Pancreas (tissue), 10 donors: ENCODE results near the gene STRIP2. TPM values are rescaled to one million over a fixed set of nuclear protein-coding genes. Genes with fewer than 3 reads are reported as not detected.
"Not testable (repeated sequence)": the region's sequence is repeated elsewhere in the genome, so short reads cannot be mapped to it uniquely, and the experiment has no call there.

Source experiments
- ATAC-seq, 4 donors: fragments of 200-7000 bp; cut with Tn5 transposase; one replicate each; pipeline versions ENCODE4 v1.8.0 to v1.9.1; 2020; ENCODE audit warnings: mild to moderate bottlenecking in 4 of 4, moderate library complexity in 4 of 4
- DNase-seq, 6 donors: peaks; one replicate each; pipeline ENCODE4 v3.0.0-alpha.2; 2020
- FAIRE-seq: peaks from 2 replicates; lab custom pipeline; 2012; peaks lifted over from hg19 to GRCh38; lab: Jason Lieb, UNC
- H3K27ac ChIP-seq, 4 donors: fragments of 200-600 bp; sonication (generic); 1 replicate in 3 of 4; 2 replicates in 1 of 4; pipeline versions ENCODE4 v1.5.0 to v1.8.0; 2020
- H3K27me3 ChIP-seq, 4 donors: fragments of 200-600 bp; one replicate each; pipeline ENCODE4 v1.8.0; 2021
- H3K36me3 ChIP-seq, 3 donors: fragments of 200-600 bp; sonication (generic) in 1 of 3; one replicate each; pipeline versions ENCODE4 v1.5.0 to v1.8.0; 2020 to 2021
- H3K4me1 ChIP-seq, 3 donors: fragments of 200-600 bp; one replicate each; pipeline ENCODE4 v1.8.0; 2021
- H3K4me3 ChIP-seq, 4 donors: fragments of 200-600 bp; sonication (generic) in 2 of 4; one replicate each; pipeline versions ENCODE4 v1.5.0 to v1.8.0; 2020 to 2021
- H3K9me3 ChIP-seq, 4 donors: fragments of 200-600 bp; one replicate each; pipeline ENCODE4 v1.8.0; 2021
- WGBS, 2 donors: extraction: QIAGEN DNeasy Blood & Tissue Kit; methylation state at CpG; one replicate each; pipeline ENCODE4 v1.1.7; 2013; 5-methylcytosine and 5-hydroxymethylcytosine counted together
- intact Hi-C, 3 donors: fragments of 100-400 bp; cut with DNase I; formaldehyde crosslinking; loops; one replicate each; pipeline versions ENCODE4 v1.11.1 to v1.14.2; 2022
- polyA plus RNA-seq, 2 donors: library from polyadenylated mRNA; stranded (reverse); fragments of 200-250 nt; gene quantifications; one replicate each; pipeline ENCODE4 v1.2.3, GENCODE V29; 2013
- total RNA-seq, 6 donors: library from RNA; stranded (reverse); fragmentation: NEBNext Ultra II Directional in 4 of 6; extraction: Animal tissue kit (Norgen Biotek cat#: 25700) in 4 of 6; gene quantifications; one replicate each; pipeline versions ENCODE4 v1.2.1 to v1.2.4, GENCODE V29; 2021 to 2023
- TF ChIP-seq, protein P1 (sequence below), 4 donors: fragments of 200-600 bp; sonication (generic) in 3 of 4; IDR thresholded peaks; one replicate each; pipeline versions ENCODE4 v1.5.0 to v1.8.0; 2021; ENCODE audit warnings: antibody characterized with exemption in 4 of 4
- donor health status: healthy with polysubstance abuse.
- donor health status: DM: no; HTN: no; CAD: no; lungs with moderate emphysema.
- donor health status: DM: no; HTN: no; CAD: no.
- donor health status: control.
- donor health status: control.
- donor health status: Bipolar disorder and iron deficiency.
- donor health status: DM: yes; HTN: yes; CAD: no.
- donor health status: DM: no; HTN: no; CAD: no.
- donor health status: DM: no; HTN: no; CAD: no.
- donor health status: DM: yes; HTN: yes; CAD: no.

Gene STRIP2
- total and polyA plus RNA-seq, 8 donors, result 0.16 to 0.85 (median 0.38) TPM

DNA sequence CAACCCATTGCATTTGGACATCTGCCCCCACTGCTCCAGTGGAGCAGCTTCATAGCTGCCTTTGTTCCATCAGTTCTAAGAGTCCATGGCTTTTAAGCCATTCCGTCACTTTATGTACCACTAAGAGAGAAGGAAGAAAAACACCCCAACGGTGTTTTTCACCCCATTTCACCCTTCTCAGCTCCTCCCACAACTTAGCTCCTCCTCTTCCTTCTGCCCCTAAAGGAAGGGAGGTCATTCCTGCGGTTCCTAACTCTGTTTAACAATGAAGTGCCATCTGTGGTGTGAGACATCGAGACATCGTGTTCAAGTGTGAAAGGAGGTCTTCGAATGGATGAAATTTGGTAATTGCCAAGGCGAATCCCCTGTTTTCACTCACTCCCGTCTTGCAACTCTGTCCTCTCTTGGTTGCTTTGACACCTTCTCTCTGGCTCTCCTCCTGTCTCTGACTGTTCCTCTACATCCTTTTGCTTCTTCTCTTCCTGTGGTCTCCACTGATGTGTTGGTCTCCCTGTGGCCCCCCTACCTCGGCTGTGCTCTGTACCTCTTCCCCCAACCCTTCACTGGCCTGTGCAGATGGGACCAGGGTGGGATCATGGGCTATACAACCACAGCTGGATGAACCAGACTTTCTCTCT is 91.1 kb downstream of the STRIP2 start:
- H3K27ac ChIP-seq, result no peak overlapping the region
- no peak for FAIRE-seq
- intact Hi-C loops, result no loop called here
- ATAC-seq, result no peak
- 58 to 72% methylated on average over 9 of the region's 9 CpGs for WGBS, 2 donors
- DNase-seq, result no peak
- no peaks in the 10 kb centered on the region for H3K4me1 ChIP-seq
- H3K4me3 ChIP-seq, result no peak overlapping the region
- no peaks in the 10 kb centered on the region for H3K36me3 ChIP-seq
- no peaks in the 10 kb centered on the region for H3K27me3 ChIP-seq
- H3K9me3 ChIP-seq, result no peaks in the 10 kb centered on the region
- TF ChIP-seq, protein P1, sequence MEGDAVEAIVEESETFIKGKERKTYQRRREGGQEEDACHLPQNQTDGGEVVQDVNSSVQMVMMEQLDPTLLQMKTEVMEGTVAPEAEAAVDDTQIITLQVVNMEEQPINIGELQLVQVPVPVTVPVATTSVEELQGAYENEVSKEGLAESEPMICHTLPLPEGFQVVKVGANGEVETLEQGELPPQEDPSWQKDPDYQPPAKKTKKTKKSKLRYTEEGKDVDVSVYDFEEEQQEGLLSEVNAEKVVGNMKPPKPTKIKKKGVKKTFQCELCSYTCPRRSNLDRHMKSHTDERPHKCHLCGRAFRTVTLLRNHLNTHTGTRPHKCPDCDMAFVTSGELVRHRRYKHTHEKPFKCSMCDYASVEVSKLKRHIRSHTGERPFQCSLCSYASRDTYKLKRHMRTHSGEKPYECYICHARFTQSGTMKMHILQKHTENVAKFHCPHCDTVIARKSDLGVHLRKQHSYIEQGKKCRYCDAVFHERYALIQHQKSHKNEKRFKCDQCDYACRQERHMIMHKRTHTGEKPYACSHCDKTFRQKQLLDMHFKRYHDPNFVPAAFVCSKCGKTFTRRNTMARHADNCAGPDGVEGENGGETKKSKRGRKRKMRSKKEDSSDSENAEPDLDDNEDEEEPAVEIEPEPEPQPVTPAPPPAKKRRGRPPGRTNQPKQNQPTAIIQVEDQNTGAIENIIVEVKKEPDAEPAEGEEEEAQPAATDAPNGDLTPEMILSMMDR (IDR thresholded peaks at IDR 0.05), result no peak

GRCh38 chr7:129529643-129530042 is 95.4 kb downstream of the STRIP2 start:
- DNase-seq (no peak), ATAC-seq (no peak), FAIRE-seq (no peak)
- Histone ChIP-seq H3K36me3 (no peaks in the 10 kb centered on the region), H3K4me3 (no peak overlapping the region), H3K4me1 (no peaks in the 10 kb centered on the region), H3K27ac (no peak overlapping the region), H3K27me3 (no peaks in the 10 kb centered on the region), H3K9me3 (no peaks in the 10 kb centered on the region)
- WGBS, 2 donors, result 83 to 87% methylated on average over 4 of the region's 4 CpGs
- intact Hi-C loops, result no loop called here
- TF ChIP-seq, protein P1 (IDR thresholded peaks at IDR 0.05), result no peak

- Histone ChIP-seq H3K27me3 (no peaks in the 10 kb centered on the region), H3K27ac (no peak overlapping the region), H3K36me3 (no peaks in the 10 kb centered on the region), H3K4me1 (no peaks in the 10 kb centered on the region), H3K4me3 (no peak overlapping the region), H3K9me3 (no peaks in the 10 kb centered on the region)
- peak in 1 of 4 donors; percentile 27 for ATAC-seq
- FAIRE-seq, result no peak
- TF ChIP-seq, protein P1 (IDR thresholded peaks at IDR 0.05), result no peak
- WGBS, 2 donors, result 77 to 87% methylated on average over 5 of the region's 5 CpGs
- DNase-seq, result no peak
- intact Hi-C loops, result no loop called here
Measured at GRCh38 chr7:129530795-129531391, 96.7 kb downstream of the STRIP2 start.

DNA sequence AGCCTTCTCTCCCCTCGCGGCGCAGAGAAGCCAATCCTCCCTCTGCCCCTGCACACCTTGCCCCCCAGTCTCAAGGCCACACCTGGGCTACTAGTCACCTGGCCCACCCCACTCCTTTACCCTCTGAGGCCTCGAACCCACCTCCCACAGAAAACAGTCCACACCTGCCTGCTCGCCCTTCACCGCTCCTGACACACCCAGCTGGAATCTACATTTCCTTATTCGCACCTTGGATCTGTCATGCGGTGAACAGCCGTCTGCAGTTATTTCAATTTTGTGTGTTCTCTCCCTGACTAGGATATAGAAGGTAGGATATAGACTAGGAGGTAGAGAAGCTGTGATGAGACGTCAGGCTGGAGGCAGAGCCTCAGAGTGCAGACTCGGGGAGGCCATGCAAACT is 97.5 kb downstream of the STRIP2 start:
- Histone ChIP-seq H3K27me3 (no peaks in the 10 kb centered on the region), H3K9me3 (no peaks in the 10 kb centered on the region), H3K4me1 (no peaks in the 10 kb centered on the region), H3K36me3 (no peaks in the 10 kb centered on the region), H3K4me3 (no peak overlapping the region), H3K27ac (no peak overlapping the region)
- ATAC-seq, result no peak
- FAIRE-seq, result no peak
- WGBS, 2 donors, result 81 to 82% methylated on average over 11 of the region's 11 CpGs
- DNase-seq, result no peak
- intact Hi-C loops, result no loop called here
- TF ChIP-seq, protein P1 (IDR thresholded peaks at IDR 0.05), result no peak

- Histone ChIP-seq H3K27ac (no peak overlapping the region), H3K36me3 (no peaks in the 10 kb centered on the region), H3K4me3 (no peak overlapping the region), H3K27me3 (no peaks in the 10 kb centered on the region), H3K4me1 (no peaks in the 10 kb centered on the region), H3K9me3 (no peaks in the 10 kb centered on the region)
- FAIRE-seq (no peak), ATAC-seq (no peak), DNase-seq (no peak)
- TF ChIP-seq, protein P1 (IDR thresholded peaks at IDR 0.05), result no peak
- intact Hi-C loops, result no loop called here
- WGBS, 2 donors, result 89 to 91% methylated on average over 19 of the region's 19 CpGs
Measured at GRCh38 chr7:129532375-129532774, 98.1 kb downstream of the STRIP2 start.

DNA sequence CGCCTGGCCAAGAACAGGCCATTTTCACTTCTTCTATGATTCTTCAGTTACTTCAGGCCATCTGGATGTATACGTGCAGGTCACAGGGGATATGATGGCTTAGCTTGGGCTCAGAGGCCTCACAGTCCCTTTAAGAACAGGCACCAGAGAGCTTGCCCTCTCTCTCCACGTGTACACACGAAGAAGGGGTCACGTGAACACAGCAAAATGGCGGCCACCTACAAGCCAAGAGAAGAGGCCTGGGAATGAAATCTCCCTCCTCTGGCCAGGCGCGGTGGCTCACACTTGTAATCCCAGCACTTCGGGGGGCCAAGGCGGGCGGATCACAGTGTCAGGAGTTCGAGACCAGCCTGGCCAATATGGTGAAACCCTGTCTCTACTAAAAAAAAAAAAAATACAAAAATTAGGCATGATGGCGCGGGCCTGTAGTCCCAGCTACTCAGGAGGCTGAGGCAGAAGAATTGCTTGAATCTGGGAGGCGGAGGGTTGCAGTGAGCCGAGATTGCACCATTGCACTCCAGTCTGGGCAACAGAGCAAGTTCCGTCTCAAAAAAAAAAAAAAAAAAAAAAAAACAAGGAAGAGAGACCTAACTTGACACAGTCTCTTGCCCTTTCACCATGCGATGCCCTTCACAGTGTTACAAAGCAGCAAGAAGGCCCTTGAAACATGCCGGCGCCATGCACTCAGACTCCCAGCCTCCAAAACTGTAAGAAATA is 100.5 kb downstream of the STRIP2 start:
- H3K9me3 ChIP-seq, H3K4me3 ChIP-seq, intact Hi-C loops, H3K27ac ChIP-seq, FAIRE-seq, H3K4me1 ChIP-seq, H3K36me3 ChIP-seq, H3K27me3 ChIP-seq, DNase-seq, ATAC-seq: not testable (repeated sequence)
- WGBS, 2 donors, result 83 to 89% methylated on average over 19 to 20 of the region's 20 CpGs
